MM.1S (cell line): ENCODE results near the gene TTLL9.
"Not testable (repeated sequence)": the region's sequence is repeated elsewhere in the genome, so short reads cannot be mapped to it uniquely, and the experiment has no call there.

Experiments used
- DNase-seq: peaks from one replicate; pipeline ENCODE4 v3.0.0-alpha.2; 2015
- H2AFZ ChIP-seq: fragments of 300-600 bp; sonication (generic); 2 replicates; pipeline ENCODE4 v1.6.0; 2016; ENCODE audit warnings: antibody characterized with exemption, low read length
- H3F3A ChIP-seq: fragments of 300-600 bp; sonication (generic); 2 replicates; pipeline ENCODE4 v1.6.1; 2016; ENCODE audit warnings: mild to moderate bottlenecking, antibody characterized with exemption, low read length, moderate library complexity, mixed read lengths; ENCODE audit not compliant: insufficient read depth
- H3K27ac ChIP-seq: fragments of 300-600 bp; sonication (generic); 2 replicates; pipeline ENCODE4 v1.5.1; 2016; ENCODE audit warnings: mild to moderate bottlenecking, low read length
- H3K27me3 ChIP-seq: fragments of 300-600 bp; sonication (generic); replicated peaks from 2 replicates; pipeline ENCODE4 v1.6.0; 2016; ENCODE audit warnings: low read length; ENCODE audit not compliant: insufficient read depth
- H3K36me3 ChIP-seq: fragments of 300-600 bp; sonication (generic); replicated peaks from 2 replicates; pipeline ENCODE4 v1.6.1; 2016; ENCODE audit warnings: mild to moderate bottlenecking, low read length, mixed read lengths; ENCODE audit not compliant: insufficient read depth
- H3K4me1 ChIP-seq: fragments of 300-600 bp; sonication (generic); 2 replicates; pipeline ENCODE4 v1.6.1; 2016; ENCODE audit warnings: low read length, mixed read lengths
- H3K4me2 ChIP-seq: fragments of 300-600 bp; sonication (generic); 2 replicates; pipeline ENCODE4 v1.6.0; 2016; ENCODE audit warnings: low read depth, low read length
- H3K4me3 ChIP-seq: fragments of 300-600 bp; sonication (generic); 2 replicates; pipeline ENCODE4 v1.5.1; 2016; ENCODE audit warnings: low read length, mixed read lengths
- H3K79me2 ChIP-seq: fragments of 300-600 bp; sonication (generic); 2 replicates; pipeline ENCODE4 v1.6.1; 2016; ENCODE audit warnings: mixed run types, low read length, mixed read lengths
- H3K9ac ChIP-seq: fragments of 300-600 bp; sonication (generic); 2 replicates; pipeline ENCODE4 v1.6.1; 2016; ENCODE audit warnings: low read length, mixed read lengths
- H3K9me2 ChIP-seq: fragments of 300-600 bp; sonication (generic); replicated peaks from 2 replicates; pipeline ENCODE4 v1.6.1; 2016; ENCODE audit warnings: mild to moderate bottlenecking, low read length, mixed read lengths; ENCODE audit not compliant: insufficient read depth
- H3K9me3 ChIP-seq: fragments of 300-600 bp; sonication (generic); replicated peaks from 2 replicates; pipeline ENCODE4 v1.6.1; 2016; ENCODE audit warnings: mild to moderate bottlenecking, low read length, mixed read lengths; ENCODE audit not compliant: insufficient read depth
- H4K20me1 ChIP-seq: fragments of 300-600 bp; sonication (generic); 2 replicates; pipeline ENCODE4 v1.6.1; 2016; ENCODE audit warnings: mild to moderate bottlenecking, low read length, moderate library complexity, mixed read lengths; ENCODE audit not compliant: insufficient read depth
- EZH2 ChIP-seq: fragments of 300-600 bp; sonication (generic); optimal IDR thresholded peaks from 2 replicates; pipeline ENCODE3; 2017; ENCODE audit warnings: low read depth, mild to moderate bottlenecking, antibody characterized with exemption, low read length, mixed read lengths
- EZH2phosphoT487 ChIP-seq: fragments of 300-600 bp; sonication (generic); IDR thresholded peaks from 2 replicates; pipeline ENCODE4 v1.6.1; 2018; ENCODE audit warnings: antibody characterized with exemption, low read length
- TF ChIP-seq, protein P1 (sequence below): fragments of 300-600 bp; sonication (generic); IDR thresholded peaks from 2 replicates; pipeline ENCODE4 v1.5.1; 2016; ENCODE audit warnings: antibody characterized with exemption, low read length, mixed read lengths

Gene TTLL9

DNA sequence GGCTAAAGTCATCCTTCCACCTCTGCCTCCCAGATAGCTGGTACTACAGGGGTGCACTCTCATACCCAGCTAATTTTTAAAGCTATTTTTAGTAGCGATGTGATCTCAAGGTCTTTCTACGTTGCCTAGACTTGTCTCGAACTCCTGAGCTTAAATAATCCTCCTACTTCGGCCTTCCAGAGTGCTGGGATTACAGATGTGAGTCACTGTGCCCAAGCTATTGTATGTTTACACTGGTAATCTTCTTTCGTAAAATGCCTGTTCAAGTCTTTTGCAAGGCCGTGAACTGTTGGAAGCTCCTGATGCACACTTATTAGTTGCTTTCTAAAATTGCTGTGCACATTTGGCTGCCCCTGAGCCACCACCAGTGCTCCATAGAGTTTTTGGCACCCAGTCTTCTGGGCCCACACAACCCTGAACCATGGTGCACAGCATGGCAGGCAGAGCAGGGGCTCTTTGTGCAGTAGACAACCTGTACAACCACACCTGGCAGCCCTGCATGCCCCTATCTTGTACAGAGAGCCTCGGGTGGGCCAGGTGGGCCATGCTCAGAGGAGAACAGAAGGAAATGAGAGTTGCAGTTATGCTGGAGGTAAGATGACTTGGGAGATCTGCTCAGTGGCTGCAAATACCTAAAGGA is 48.2 kb downstream of the TTLL9 start:
- H3K9ac ChIP-seq: no peak overlapping the region
- no peaks in the 10 kb centered on the region for H4K20me1 ChIP-seq
- H2AFZ ChIP-seq: no peak overlapping the region
- TF ChIP-seq EZH2 (no peak), EZH2phosphoT487 (no peak)
- TF ChIP-seq, protein P1, sequence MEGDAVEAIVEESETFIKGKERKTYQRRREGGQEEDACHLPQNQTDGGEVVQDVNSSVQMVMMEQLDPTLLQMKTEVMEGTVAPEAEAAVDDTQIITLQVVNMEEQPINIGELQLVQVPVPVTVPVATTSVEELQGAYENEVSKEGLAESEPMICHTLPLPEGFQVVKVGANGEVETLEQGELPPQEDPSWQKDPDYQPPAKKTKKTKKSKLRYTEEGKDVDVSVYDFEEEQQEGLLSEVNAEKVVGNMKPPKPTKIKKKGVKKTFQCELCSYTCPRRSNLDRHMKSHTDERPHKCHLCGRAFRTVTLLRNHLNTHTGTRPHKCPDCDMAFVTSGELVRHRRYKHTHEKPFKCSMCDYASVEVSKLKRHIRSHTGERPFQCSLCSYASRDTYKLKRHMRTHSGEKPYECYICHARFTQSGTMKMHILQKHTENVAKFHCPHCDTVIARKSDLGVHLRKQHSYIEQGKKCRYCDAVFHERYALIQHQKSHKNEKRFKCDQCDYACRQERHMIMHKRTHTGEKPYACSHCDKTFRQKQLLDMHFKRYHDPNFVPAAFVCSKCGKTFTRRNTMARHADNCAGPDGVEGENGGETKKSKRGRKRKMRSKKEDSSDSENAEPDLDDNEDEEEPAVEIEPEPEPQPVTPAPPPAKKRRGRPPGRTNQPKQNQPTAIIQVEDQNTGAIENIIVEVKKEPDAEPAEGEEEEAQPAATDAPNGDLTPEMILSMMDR: no peak
- H3K4me2 ChIP-seq: no peak overlapping the region
- no peaks in the 10 kb centered on the region for H3F3A ChIP-seq
- no peak overlapping the region for H3K4me3 ChIP-seq
- DNase-seq: no peak
- H3K9me2 ChIP-seq: no peaks in the 10 kb centered on the region
- no peaks in the 10 kb centered on the region for H3K4me1 ChIP-seq
- H3K27ac ChIP-seq: no peak overlapping the region
- no peaks in the 10 kb centered on the region for H3K79me2 ChIP-seq
- no peaks in the 10 kb centered on the region for H3K36me3 ChIP-seq
- peaks cover 27% of the 10 kb centered on the region for H3K27me3 ChIP-seq
- H3K9me3 ChIP-seq: no peaks in the 10 kb centered on the region

DNA sequence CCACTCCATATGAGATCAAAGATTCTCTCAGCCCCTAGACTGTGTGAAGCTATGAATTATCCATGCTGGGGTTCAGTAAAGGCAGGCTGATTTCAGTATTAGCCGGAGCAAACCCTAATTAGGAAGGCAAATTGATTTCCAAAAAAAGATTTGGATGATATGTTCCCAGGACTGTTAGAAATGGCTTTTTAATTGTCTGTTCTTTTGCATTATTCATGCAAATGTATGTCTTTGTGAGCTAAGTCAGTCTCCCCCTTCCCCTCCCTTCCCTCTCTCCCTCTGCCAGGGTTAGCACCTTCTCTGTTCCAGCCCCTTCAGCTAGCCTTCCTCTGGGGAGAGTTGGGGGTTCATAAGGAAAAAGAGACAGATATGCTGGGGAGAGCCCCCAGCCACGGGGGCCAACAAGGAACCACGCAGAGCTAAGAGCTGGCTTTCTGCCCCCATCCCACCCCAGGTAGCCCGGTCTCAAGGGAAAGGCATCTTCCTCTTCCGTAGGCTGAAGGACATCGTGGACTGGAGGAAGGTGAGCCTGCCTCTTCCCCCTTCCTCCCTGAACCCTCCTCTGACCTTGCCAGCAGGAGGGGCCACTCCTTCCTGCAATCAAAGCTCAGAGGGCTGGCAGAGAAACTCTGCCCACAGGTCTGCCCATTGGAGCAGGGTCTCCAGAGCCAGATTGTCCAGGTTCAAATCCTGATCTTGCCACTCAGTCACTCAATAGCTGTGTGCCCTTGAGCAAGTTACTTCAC is 49.1 kb downstream of the TTLL9 start:
- no peaks in the 10 kb centered on the region for H3K9me2 ChIP-seq
- DNase-seq: no peak
- no peaks in the 10 kb centered on the region for H3K79me2 ChIP-seq
- TF ChIP-seq EZH2 (no peak), EZH2phosphoT487 (no peak)
- TF ChIP-seq, protein P1: no peak
- no peak overlapping the region for H3K9ac ChIP-seq
- no peaks in the 10 kb centered on the region for H3K9me3 ChIP-seq
- H3K27me3 ChIP-seq: peaks cover 32% of the 10 kb centered on the region
- no peak overlapping the region for H2AFZ ChIP-seq
- H3K4me1 ChIP-seq: no peaks in the 10 kb centered on the region
- H4K20me1 ChIP-seq: no peaks in the 10 kb centered on the region
- H3F3A ChIP-seq: no peaks in the 10 kb centered on the region
- H3K36me3 ChIP-seq: no peaks in the 10 kb centered on the region
- H3K4me2 ChIP-seq: no peak overlapping the region
- no peak overlapping the region for H3K4me3 ChIP-seq
- no peak overlapping the region for H3K27ac ChIP-seq

DNA sequence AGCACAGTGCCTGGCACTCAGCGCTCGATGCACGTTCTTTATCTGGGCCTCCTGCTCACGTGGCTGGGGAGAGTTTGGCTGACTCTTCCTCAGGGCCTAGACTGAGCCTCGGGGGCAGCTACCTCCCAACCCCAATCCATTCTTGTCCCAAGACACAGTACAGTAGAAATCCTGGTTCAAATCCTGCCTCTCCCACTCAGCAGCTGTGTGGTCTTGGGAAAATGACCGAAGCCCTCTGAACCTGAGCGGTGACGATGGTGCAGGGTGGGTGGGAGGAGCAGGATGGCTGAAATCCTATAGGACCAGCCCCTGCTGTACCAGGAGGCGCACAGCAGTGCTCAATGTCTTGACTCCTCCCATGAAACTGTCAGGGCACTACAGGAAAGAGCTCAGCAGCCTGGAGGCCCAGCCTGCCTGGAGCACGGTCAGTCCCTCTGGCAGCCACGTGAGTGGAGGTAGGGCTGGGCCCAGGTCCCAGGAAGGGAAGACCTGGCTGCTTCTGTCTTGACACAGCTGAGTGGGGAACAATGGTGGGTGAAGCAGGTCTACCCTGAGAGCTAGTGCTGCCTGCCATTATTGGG is 49.9 kb downstream of the TTLL9 start:
- TF ChIP-seq EZH2 (no peak), EZH2phosphoT487 (no peak)
- TF ChIP-seq, protein P1: no peak
- no peak overlapping the region for H3K4me3 ChIP-seq
- no peaks in the 10 kb centered on the region for H3K4me1 ChIP-seq
- no peaks in the 10 kb centered on the region for H4K20me1 ChIP-seq
- H3F3A ChIP-seq: no peaks in the 10 kb centered on the region
- H3K27ac ChIP-seq: no peak overlapping the region
- H3K36me3 ChIP-seq: no peaks in the 10 kb centered on the region
- no peak for DNase-seq
- H2AFZ ChIP-seq: no peak overlapping the region
- no peaks in the 10 kb centered on the region for H3K9me2 ChIP-seq
- H3K79me2 ChIP-seq: no peaks in the 10 kb centered on the region
- no peak overlapping the region for H3K9ac ChIP-seq
- no peaks in the 10 kb centered on the region for H3K9me3 ChIP-seq
- no peak overlapping the region for H3K4me2 ChIP-seq
- peaks cover 40% of the 10 kb centered on the region for H3K27me3 ChIP-seq

DNA sequence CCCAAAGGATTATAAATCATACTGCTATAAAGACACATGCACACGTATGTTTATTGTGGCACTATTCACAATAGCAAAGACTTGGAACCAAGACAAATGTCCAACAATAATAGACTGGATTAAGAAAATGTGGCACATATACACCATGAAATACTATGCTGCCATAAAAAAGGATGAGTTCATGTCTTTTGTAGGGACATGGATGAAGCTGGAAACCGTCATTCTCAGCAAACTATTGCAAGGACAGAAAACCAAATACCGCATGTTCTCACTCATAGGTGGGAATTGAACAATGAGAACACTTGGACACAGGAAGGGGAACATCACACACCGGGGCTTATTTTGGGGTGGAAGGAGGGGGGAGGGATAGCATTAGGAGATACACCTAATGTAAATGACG is 51.0 kb downstream of the TTLL9 start:
- H3K36me3 ChIP-seq, DNase-seq, H4K20me1 ChIP-seq, H3K9me3 ChIP-seq, H3K4me1 ChIP-seq, H3F3A ChIP-seq, H3K4me2 ChIP-seq, H3K27ac ChIP-seq, H3K9me2 ChIP-seq, H3K4me3 ChIP-seq, H2AFZ ChIP-seq, H3K79me2 ChIP-seq, H3K9ac ChIP-seq: not testable (repeated sequence)
- peaks cover 50% of the 10 kb centered on the region for H3K27me3 ChIP-seq
